ENCODE measurements around the gene CCDC85A.

DNA sequence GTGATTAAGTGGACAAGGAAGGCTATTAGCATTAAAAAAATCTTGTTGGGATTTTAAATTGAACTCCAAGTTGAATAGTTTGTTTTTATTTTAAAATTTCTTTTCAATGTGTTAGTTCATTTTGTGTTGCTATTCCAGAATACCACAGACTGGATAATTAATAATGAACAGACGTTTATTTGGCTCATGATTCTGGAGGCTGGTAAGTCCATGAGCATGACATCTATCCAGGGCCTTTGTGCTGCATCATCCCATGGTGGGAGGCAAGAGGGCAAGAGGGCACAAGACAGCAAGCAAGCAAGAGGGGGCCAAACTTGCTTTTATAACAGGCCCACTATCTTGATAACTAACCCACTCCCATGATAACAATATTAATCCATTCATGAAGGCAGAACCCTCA lies 22.5 kb downstream of the CCDC85A start:
- no peak for TF ChIP-seq CTCF (conservative IDR thresholded peaks at IDR 0.05; ENCODE audit: low read depth, low read length)
- TF ChIP-seq EZH2 (IDR thresholded peaks at IDR 0.05; ENCODE audit: low read length, unreplicated experiment) = no peak
- no peak for TF ChIP-seq EZH2phosphoT487 (IDR thresholded peaks at IDR 0.05; ENCODE audit: borderline replicate concordance, low read length)
